CD4-positive, alpha-beta T cell treated with Interferon alpha-2 for 1 hour (primary cell): ENCODE results near the gene ETS2.

Experiments used
- DNase-seq, 2 donors: peaks; one replicate each; pipeline ENCODE4 v3.0.0-alpha.2; 2020 to 2022

ETS2 gene

GRCh38 chr21:38805328-38806152, at the start of gene ETS2:
TSS of gene ETS2 (plus strand) at chr21:38805929. CDS start at chr21:38810035, 4,106 bp downstream.
- DNase-seq: peak; percentile 77 to 80

DNA sequence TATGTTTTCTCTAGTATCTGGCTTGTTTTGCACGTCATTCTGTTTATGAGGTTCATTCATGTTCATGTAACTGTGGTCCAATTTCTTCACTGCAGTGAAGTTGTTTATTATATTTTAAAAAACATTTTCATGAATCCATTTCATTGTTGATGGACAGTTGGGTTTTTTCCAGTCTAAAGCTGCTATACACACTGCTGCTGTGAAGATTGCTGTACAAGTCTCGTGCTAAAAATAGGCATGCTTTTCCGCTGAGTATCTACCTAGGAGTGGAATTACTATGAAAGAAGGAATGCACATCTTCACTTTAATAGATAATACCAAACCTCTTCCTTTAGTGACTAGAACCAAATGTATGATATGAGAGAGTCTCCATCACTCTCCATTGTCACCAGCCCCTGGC, 49.0 kb upstream of the ETS2 start:
- DNase-seq: no peak

- DNase-seq: no peak
These were observed 47.1 kb upstream of the ETS2 start for GRCh38 chr21:38758501-38759214.

GRCh38 chr21:38759413-38759812, 46.3 kb upstream of the ETS2 start:
- no peak for DNase-seq

GRCh38 chr21:38760017-38760761, 45.5 kb upstream of the ETS2 start:
- no peak for DNase-seq

GRCh38 chr21:38760762-38761155, 45.0 kb upstream of the ETS2 start:
- no peak for DNase-seq

DNA sequence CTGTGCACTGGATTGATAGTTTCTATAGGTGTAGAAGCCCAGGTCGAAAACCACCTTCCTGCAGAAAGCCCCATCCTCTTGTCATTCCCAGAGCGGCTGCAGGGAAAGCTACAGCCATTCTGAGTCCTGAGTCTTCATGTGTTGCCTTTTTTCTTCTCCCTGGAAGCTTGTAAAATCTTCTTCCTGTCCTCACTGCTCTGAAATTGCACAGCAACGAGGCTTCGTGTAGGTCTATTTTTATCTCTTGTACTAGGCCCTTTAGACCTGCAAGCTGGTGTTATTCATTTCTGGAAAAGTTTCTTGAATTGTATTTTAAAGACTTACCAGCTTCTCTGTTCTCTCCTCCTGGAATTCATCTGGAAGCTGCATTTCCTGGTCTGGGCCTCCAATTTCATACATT, 44.2 kb upstream of the ETS2 start:
- no peak for DNase-seq

- DNase-seq: no peak
These were observed 40.7 kb upstream of the ETS2 start for GRCh38 chr21:38765056-38765455.

- DNase-seq: peak; percentile 41 to 79
These were observed 38.6 kb upstream of the ETS2 start for GRCh38 chr21:38766987-38767722.

- peak in 1 of 2 donors; percentile 46 for DNase-seq
These were observed 37.2 kb upstream of the ETS2 start for GRCh38 chr21:38768471-38769063.

DNA sequence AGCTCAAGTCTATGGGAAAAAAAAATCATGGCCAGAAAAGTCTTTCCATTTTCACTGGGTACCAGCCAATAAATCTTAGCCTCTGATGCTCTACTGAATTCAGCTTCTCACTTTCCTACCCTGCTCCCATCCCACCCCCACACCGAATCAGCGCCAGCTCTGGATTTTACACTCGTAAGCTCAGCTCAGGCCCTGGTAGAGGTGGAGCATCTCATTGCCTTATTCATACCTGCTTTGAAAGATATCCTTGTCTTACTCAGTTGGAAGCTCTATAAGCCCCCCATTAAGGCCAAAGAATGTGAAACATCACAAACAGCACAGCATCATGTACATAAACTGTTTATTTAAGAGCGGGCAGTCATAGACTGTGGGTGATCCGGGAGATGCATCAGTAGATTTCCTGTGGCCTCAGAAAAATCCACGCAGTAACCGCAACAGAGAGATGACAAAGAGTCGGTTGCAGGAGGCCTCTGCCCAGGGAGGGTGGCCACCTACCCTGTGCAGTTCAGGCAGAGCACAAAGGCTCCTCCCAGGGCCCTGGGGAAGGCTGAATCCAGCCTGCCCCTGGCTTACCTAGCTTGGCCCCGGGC, 36.4 kb upstream of the ETS2 start:
- no peak for DNase-seq

- DNase-seq: no peak
These were observed 35.1 kb upstream of the ETS2 start for GRCh38 chr21:38770660-38771059.

DNA sequence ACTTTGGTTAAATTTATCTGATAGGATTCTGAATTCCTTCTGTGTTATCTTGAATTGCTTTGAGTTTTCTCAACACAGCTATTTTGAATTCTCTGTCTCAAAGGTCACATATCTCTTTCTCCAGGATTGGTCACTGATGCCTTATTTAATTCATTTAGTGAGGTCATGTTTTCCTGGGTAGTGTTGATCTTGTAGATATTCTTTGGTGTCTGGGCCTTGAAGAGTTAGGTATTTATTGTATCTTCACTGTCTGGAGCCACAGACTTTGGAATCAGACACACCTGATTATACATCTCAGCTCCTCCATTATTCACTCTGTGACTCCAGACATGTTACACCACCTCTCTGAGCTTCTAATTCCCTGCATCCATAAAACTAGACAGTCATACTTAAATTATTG, 34.2 kb upstream of the ETS2 start:
- no peak for DNase-seq

GRCh38 chr21:38772646-38773045, 33.1 kb upstream of the ETS2 start:
- no peak for DNase-seq

- DNase-seq: no peak
These were observed 32.3 kb upstream of the ETS2 start for GRCh38 chr21:38773099-38774061.

- no peak for DNase-seq
These were observed 31.6 kb upstream of the ETS2 start for GRCh38 chr21:38774152-38774551.

GRCh38 chr21:38774586-38775285, 31.0 kb upstream of the ETS2 start:
- no peak for DNase-seq

DNA sequence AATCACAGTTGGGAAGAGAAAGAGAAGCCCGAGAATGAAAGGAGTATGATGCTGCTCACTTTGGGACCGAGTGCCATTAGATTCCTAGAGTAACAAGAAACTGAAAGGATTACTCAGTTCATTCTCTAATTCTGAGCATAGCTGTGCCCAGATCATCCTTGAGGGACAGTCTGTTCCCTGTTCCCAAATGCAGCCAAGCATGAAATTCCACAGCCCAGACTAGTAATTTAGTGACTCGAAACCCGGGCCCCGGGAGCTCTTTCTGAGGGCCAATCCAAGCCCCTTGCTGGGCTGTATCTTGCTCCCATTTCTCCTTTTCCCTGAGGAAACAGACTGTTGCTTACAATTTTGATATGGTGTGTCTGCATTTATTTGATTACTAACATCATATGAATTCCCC, 30.0 kb upstream of the ETS2 start:
- no peak for DNase-seq

- no peak for DNase-seq
These were observed 28.7 kb upstream of the ETS2 start for GRCh38 chr21:38777015-38777414.

DNA sequence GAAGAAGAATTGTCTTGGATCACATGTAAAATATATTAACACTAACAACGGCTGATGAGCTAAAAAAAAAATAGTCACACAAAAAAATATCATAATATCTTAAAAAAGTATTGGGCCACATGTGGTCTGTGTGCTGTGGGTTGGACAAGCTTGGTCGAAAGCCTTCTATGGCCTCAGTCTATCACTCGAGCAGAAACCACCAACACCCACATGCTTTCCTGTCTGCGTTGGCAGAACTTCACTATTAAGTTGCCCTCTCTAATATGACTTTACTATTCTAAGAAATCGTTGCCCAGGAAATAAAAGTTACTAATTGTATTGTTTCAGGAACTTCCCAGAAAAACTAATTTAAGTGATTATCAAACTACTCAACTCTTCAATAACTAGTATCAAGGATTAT, 28.2 kb upstream of the ETS2 start:
- DNase-seq: peak in 1 of 2 donors; percentile 33
